K562 (cell line): Measurements from ENCODE around the gene DHRS3. TPM values are rescaled to one million over a fixed set of nuclear protein-coding genes. Genes with fewer than 3 reads are reported as not detected.

Experiments
- CC2D1A ChIP-seq: fragments of 450-650 bp; IDR thresholded peaks from 2 replicates; pipeline ENCODE4 v1.6.1; 2017; ENCODE audit warnings: mild to moderate bottlenecking
- CHAMP1 ChIP-seq: fragments of 450-650 bp; IDR thresholded peaks from 2 replicates; pipeline ENCODE4 v1.6.1; 2016; ENCODE audit warnings: mild to moderate bottlenecking
- CUX1 ChIP-seq: fragments of 200-800 bp; sonication (Bioruptor generic); IDR thresholded peaks from 2 replicates; pipeline ENCODE4 v1.6.1; 2016; ENCODE audit warnings: missing genetic modification characterization, missing compliant biosample characterization
- EHMT2 ChIP-seq: fragments of 450-650 bp; IDR thresholded peaks from 2 replicates; pipeline ENCODE4 v1.6.1; 2018; ENCODE audit warnings: antibody characterized with exemption
- KDM5B ChIP-seq: fragments of 200-600 bp; sonication (generic); IDR thresholded peaks from 2 replicates; pipeline ENCODE4 v1.6.1; 2012; ENCODE audit warnings: low read depth, mild to moderate bottlenecking, moderate library complexity, low read length, control low read depth, inconsistent platforms; ENCODE audit not compliant: insufficient replicate concordance
- MAZ ChIP-seq, 2 experiments: fragments of 450-650 bp in 1 of 2; sonication (generic) in 1 of 2; formaldehyde crosslinking; IDR thresholded peaks in 1 of 2; conservative IDR thresholded peaks in 1 of 2; 2 replicates each; pipeline versions ENCODE4 v1.4.0 to v1.5.0; 2020; ENCODE audit warnings: mild to moderate bottlenecking in 1 of 2, missing genetic modification reagents in 1 of 2
- NFRKB ChIP-seq: fragments of 450-650 bp; IDR thresholded peaks from 2 replicates; pipeline ENCODE4 v1.6.1; 2016; ENCODE audit warnings: low read depth
- OTX1 ChIP-seq: fragments of 450-650 bp; formaldehyde crosslinking; IDR thresholded peaks from 2 replicates; pipeline ENCODE4 v1.4.0; 2022; ENCODE audit warnings: mild to moderate bottlenecking
- POLR2G ChIP-seq: fragments of 200-400 bp; formaldehyde crosslinking; IDR thresholded peaks from 2 replicates; pipeline ENCODE4 v1.6.1; 2017; ENCODE audit warnings: low read depth, mild to moderate bottlenecking, antibody characterized with exemption, low read length, moderate library complexity
- RNF2 ChIP-seq: sonication (generic); IDR thresholded peaks from 2 replicates; pipeline ENCODE4 v1.6.1; 2016
- SIX5 ChIP-seq, 2 experiments: IDR thresholded peaks; 2 replicates each; pipeline ENCODE4 v1.6.1; 2011; ENCODE audit warnings: low read length in 2 of 2, borderline replicate concordance in 1 of 2, low read depth in 1 of 2, mild to moderate bottlenecking in 1 of 2, moderate library complexity in 1 of 2; ENCODE audit not compliant: insufficient read depth in 1 of 2
- SMARCA4 ChIP-seq: fragments of 450-650 bp; IDR thresholded peaks from 2 replicates; pipeline ENCODE4 v1.6.1; 2016
- SRSF7 ChIP-seq: fragments of 200-400 bp; formaldehyde crosslinking; optimal IDR thresholded peaks from 2 replicates; pipeline ENCODE3; 2017; ENCODE audit warnings: mild to moderate bottlenecking, low read depth, low read length
- TRIM28 ChIP-seq: fragments of 450-650 bp; IDR thresholded peaks from 2 replicates; pipeline ENCODE4 v1.6.1; 2017
- ZNF253 ChIP-seq: fragments of 250-450 bp; sonication (Bioruptor Pico); conservative IDR thresholded peaks from 2 replicates; pipeline ENCODE4 v1.6.1; 2021; ENCODE audit warnings: mild to moderate bottlenecking
- ZNF395 ChIP-seq: fragments of 200-800 bp; sonication (Bioruptor generic); IDR thresholded peaks from 2 replicates; pipeline ENCODE4 v1.6.1; 2017; ENCODE audit warnings: missing genetic modification characterization, missing compliant biosample characterization
- ZNF431 ChIP-seq: sonication (generic); formaldehyde crosslinking; IDR thresholded peaks from 2 replicates; pipeline ENCODE4 v1.8.0; 2022; ENCODE audit warnings: mild to moderate bottlenecking, missing genetic modification reagents
- polyA plus RNA-seq, 8 experiments: library from polyadenylated mRNA; depleted of rRNA in 4 of 8; stranded (reverse) in 5 of 8; unstranded in 3 of 8; fragments of >200 nt; fragmentation: Nextera tagmentation in 2 of 8; fragmentation: Illumina TruSeq in 1 of 8; extraction: Ambion mirVana in 2 of 8; extraction: Trizol in 1 of 8; gene quantifications; 2 replicates each; pipeline versions ENCODE4 v1.2.1 to v1.2.3, GENCODE V29; 2011 to 2014; ENCODE audit warnings: inconsistent platforms in 1 of 8, missing spikeins in 1 of 8
- total RNA-seq, 7 experiments: library from RNA; depleted of rRNA in 6 of 7; stranded (reverse); fragments of >200 nt in 6 of 7; fragmentation: Illumina TruSeq in 2 of 7; extraction: Trizol in 2 of 7; gene quantifications; 2 replicates each; pipeline versions ENCODE4 v1.2.1 to v1.2.3, GENCODE V29; 2011 to 2021; ENCODE audit warnings: low replicate concordance in 1 of 7

Gene DHRS3
- total and polyA plus RNA-seq, 9 of the 15 experiments (the other 6 are each of a cell fraction or from before 2014, with no cell fraction given), result 21.0 to 116 (median 58.7) TPM

GRCh38 chr1:12528021-12528852, 89.8 kb downstream of the DHRS3 start (continued):
- peak in 1 of 2 experiments; percentile 42; a peak in 2 of 4 replicates for TF ChIP-seq MAZ (CRISPR knock-in tag; conservative IDR thresholded peaks at IDR 0.05 in 1 of 2, IDR thresholded peaks at IDR 0.05 in 1 of 2)
- TF ChIP-seq TRIM28, result peak; percentile 14; the same call in 1 of the 2 replicates
- 0 out of 2 replicates have a peak, but pooled peaks have one; percentile 50 for TF ChIP-seq EHMT2
- TF ChIP-seq SMARCA4, result peak; percentile 85
- TF ChIP-seq ZNF253 (CRISPR knock-in tag), result no peak
- TF ChIP-seq SIX5 (IDR thresholded peaks at IDR 0.05; ENCODE audit: borderline replicate concordance in 1 of 2, insufficient read depth in 1 of 2, low read depth in 1 of 2, low read length in 2 of 2), result no peak
- TF ChIP-seq NFRKB, result peak; percentile 42; the same call in 1 of the 2 replicates
- TF ChIP-seq CC2D1A, result peak; percentile 49; the same call in 1 of the 2 replicates
- no peak for TF ChIP-seq OTX1
- 0 out of 2 replicates have a peak, but pooled peaks have one; percentile 38 for TF ChIP-seq RNF2
- TF ChIP-seq CHAMP1, result no peak
- TF ChIP-seq POLR2G, result peak; percentile 34; the same call in 1 of the 2 replicates
- peak; percentile 38 for TF ChIP-seq KDM5B
- TF ChIP-seq CUX1 (CRISPR knock-in tag), result 0 out of 2 replicates have a peak, but pooled peaks have one; percentile 32
- TF ChIP-seq ZNF395 (CRISPR knock-in tag), result peak; percentile 61; the same call in 1 of the 2 replicates
- no peak for TF ChIP-seq ZNF431
- no peak for TF ChIP-seq SRSF7
